Esophagus mucosa (tissue), 1 donor: ENCODE data around the gene PSORS1C2. TPM values are rescaled to one million over a fixed set of nuclear protein-coding genes. Genes with fewer than 3 reads are reported as not detected.

ENCODE experiments used
- ATAC-seq: fragments of 200-7000 bp; cut with Tn5 transposase; one replicate; pipeline ENCODE4 v1.9.1; 2020
- total RNA-seq: library from RNA; stranded (reverse); gene quantifications from one replicate; pipeline ENCODE4 v1.2.4, GENCODE V29; 2023
- donor health status: DM: yes; HTN: yes; CAD: no.

The PSORS1C2 gene
- total RNA-seq, 1 donor from 2014 or later = 0.40 TPM

DNA sequence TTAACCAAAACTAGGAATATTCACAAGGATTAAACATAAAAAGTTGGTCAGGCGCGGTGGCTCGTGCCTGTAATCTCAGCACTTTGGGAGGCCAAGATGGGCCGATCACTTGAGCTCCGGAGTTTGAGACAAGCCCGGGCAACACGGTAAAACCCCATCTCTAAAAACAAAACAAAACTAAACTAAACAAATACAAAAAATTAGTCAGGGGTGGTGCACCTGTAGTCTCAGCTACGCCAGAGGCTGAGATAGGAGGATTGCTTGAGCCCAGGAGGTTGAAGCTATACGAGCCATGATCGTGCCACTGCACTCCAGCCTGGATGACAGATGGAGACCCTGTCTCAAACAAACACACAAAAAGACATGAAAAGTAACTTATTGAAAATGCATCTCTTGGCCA is 3.2 kb downstream of the PSORS1C2 start:
- ATAC-seq = no peak

DNA sequence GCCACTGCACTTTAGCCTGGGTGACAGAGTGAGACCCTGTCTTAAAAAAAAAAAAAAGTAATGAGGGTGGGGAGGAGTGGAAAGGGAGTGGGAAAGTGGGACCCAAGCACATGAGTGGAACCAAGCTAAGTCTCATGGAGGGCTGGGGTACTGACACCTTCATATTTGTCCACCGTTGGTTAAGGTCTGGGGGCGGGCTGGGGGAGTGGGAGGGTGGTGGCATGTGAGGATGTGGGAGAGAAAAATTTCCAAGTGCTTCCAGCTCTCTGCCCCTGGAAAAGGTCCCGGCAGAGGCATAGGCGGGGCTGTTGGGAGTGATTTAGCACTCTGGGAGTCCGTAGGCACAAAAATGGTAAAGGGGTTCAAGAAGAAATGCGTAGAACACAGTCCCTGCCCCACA is 6.1 kb downstream of the PSORS1C2 start:
- no peak for ATAC-seq

DNA sequence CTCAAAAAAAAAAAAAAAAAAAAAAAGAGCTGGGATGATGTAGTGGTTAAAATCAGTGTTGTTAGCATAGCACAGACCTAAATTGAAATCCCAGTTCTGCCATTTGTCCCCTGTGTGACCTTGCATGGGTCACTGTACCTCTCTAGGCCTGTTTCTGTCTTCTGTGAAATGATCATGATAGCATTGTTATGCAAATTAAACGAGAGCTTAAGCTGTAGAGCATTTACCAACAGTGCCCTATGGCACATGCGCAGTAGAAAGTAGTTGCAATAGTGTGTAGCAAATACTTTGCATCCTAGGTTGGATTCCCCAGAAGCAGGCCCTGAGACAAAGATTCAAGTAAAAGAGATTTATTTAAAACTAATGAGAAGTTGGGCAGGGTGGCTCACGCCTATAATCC is 7.3 kb downstream of the PSORS1C2 start:
- ATAC-seq = no peak

DNA sequence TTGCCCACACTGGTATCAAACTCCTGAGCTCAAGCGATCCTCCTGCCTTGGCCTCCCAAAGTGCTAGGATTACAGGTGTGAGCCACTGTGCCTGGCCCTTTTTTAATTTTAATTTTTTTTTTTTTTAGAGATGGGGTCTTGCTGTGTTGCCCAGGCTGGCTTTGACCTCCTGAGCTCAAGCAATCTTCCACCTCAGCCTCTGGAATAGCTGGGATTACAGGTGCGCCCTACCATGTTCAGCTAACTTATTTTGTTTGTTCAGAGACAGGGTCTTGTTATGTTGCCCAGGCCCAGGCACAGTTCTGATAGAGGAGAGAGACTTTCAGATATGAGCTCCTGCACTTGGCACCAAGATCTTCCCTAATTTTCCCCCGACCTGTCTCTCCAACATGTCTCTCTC is 8.1 kb downstream of the PSORS1C2 start:
- ATAC-seq = no peak

DNA sequence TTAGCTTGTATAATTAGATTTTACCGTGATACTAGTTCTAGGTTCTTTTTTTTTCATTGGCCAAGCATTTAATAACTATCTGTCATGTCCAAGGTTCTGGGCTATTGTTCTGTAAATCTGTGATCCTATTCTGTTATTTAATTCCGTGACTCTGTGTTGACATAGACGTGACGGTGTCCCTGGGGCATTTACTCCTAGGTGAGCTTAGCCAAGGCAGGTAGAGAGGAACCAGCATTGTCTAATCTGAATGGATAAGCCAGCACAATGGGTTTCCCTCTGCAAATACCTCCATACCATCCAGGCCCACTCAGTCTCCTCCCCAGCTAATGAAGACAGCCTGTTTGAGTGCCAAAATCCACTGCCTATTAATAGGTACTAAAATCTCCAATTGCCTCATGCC is 9.7 kb downstream of the PSORS1C2 start:
- ATAC-seq = peak; percentile 17

DNA sequence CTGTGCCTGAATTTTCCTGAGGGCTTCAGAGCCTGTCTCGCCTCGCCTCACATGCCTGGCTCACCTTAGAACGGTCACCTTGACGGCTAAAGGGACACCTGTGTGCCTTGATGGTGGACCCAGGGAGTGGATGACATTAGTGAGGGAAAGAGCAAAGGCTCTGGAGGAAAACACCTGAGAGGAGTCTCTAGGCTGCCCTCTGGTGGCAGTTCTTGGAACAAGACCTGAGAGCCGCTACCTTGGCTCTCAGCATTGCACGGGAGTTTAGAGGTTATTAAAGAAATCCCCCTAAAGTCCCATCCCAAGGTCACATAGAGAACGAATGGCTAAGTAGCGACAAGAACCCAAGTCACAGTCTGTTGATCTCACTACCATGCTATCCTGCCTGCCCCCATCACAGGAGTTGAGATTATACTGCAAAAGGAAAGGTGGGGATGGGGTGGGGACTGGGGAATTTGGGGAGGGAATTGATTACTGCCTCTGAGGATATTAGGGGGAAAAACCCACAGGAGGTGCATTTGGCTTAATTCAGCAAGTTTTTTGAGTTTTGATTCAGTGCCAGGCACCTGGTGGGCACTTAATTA is 10.7 kb downstream of the PSORS1C2 start:
- ATAC-seq = peak; percentile 40

DNA sequence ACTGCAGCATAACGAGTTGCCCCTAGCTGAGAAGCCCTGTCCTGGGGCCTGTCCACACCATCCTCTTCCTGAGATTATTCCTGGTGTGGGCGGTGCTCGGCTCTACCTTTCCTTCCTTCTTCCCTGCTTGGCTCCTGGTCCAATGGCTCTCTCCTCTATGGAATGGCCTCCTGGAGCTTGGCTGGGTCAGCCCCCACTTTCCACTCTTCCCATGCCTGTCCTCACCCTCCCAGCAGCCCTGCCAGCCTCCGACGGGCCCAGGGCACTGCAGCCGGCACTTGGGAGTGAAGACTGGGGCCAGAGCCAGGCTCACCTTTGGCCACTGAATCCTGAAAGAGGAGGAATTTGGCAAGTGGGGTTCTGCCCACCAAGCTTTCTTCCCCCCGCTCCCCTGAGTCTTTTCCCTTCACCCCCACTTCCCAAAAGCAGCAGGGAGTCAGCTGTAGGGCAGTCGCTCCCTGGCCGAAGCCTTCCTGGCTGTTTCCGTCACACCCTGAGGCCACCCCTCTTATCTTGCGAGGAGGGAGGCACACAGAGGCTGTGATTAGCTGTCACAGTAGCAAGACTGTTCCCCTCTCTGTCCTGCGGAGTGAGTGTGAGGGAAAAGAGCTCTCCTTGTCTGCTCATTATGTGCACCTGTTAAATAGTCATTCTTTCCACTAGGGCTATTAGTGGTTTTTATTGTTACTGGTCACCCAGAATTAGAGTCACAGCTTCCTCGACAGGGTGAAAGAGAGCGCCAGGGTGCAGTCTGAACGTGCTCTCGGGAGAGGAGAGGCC is 12.3 kb downstream of the PSORS1C2 start:
- no peak for ATAC-seq

DNA sequence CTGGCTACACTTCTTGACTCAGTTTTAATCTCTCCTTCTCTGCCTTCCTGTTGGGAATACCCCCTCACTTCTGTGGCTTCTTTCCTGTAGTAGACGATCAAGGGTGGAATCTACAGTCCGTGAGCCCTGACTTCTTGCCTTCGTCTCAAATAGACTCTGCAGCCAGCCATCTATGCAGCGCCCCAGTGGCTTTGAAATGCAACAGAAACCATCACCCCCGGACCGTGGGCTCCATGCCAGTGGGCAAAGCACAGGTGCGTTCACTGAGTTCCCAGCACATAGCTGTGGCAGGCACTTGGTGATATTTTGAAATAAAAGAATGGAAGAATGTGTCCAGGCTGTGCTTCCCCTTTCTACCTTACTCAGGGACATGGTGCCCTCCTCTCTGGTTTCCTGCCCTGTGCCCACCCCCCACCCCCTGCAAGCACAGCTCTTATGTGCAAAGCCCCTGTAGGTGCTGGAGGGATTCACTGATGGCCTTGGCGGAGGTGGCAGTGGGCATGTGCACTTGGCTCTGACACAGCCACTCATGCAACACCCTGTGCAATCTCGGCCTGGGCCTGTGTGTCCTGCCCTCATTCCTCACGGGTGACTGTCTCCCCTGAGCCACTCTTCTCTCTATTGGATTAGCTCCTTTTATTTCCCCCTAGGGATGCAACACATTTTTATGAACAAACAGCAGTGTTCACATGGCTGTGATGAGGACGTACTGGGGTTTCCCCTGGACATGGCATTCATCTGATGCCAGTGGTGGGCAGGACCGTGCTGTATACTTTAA is 13.1 kb downstream of the PSORS1C2 start:
- ATAC-seq = peak; percentile 80

DNA sequence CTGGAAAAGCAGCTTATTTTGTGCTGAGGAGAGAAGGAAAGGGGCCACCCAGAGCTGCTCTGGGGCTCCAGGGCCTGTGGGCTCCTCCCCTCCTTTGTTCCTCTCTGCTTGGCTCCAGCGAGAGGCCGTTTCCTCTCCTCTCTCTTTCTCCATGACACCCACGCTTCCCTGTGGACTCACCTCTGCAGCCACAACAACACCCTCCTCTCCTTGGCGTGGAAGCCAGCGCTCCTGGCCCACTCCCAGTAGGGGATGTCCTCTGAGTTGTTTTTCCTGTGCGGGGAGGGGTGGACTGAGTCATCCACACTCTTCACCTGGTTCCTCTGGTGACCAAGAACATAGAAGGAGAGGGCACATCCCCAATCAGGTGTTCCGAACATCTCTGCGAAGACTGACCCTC is 13.7 kb downstream of the PSORS1C2 start:
- peak; percentile 81 for ATAC-seq

DNA sequence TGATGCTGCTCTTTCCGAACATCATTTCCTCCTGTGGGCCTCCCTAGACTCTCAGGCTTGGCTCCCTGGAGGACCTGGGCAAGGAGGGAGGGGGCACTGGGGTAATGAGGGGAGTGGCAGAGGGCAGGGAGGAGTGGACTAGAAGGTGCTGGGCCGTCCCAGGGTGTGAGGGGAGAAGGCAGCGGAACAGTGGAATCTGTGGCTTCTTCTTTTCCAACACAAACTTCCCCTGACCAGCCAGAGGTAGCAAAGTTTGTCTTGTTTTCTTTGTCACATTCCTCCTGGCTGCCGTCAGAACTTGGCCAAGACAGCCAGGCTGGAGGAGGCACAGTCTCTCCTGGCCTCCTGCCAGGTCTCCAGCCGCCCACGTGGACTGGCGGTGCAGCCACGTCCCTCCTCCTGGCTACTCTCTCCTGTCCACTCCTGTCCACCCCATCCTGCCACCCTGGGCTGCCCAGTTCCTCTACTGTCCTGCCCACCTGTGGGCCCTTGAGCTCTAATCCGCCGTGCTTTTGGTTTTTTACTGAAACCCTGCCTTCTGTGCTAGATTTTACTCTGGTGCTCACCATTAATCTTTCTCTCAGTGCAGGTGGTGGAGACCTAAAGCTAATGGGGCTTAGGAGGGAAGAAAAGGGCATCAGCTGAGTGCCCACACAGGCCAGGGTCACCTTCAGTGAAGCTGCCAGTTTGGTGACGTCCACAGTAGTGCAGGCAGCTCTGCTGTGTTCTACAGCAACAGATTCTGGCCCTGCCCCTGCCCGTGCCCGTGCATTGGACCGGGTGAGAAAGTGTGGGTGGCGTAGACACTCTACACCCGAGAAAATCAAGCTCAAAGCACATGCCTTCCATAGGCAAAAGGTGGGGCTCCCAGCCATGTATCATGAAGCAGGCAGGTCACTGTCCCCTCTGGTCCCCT is 15.8 kb downstream of the PSORS1C2 start:
- peak; percentile 19 for ATAC-seq

DNA sequence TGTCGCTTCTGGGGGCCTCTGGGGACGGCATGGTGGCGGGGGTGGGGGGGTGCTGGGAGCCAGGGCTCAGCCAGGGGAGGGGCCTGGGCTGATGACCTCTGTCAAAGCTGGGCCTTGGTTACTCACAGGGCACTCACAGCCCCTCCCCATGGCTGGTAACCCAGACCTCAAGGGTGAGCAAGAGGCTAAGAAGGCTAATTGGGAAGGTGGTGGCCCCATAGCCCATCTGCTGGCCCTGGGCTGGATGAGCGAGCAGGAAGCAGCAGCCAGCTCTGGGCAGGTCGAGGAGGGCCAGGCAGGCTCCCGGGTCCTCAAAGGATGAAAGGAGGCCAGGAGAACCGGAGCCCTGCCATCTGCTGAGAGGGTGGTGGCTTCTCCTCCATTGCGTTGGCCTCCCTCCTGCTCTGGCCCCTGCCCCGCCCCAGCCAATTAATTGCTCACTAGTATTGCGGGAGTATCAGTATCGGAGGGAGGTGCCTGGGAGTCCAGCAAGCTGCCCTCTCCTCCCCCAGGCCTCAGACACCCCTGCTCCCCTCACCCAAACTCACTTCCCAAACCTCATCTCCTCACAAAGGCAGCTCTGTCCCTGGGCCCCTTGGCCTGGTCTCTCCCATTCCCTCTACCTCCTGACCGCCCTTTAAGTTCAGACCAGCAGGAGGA is 17.6 kb downstream of the PSORS1C2 start:
- ATAC-seq = no peak

DNA sequence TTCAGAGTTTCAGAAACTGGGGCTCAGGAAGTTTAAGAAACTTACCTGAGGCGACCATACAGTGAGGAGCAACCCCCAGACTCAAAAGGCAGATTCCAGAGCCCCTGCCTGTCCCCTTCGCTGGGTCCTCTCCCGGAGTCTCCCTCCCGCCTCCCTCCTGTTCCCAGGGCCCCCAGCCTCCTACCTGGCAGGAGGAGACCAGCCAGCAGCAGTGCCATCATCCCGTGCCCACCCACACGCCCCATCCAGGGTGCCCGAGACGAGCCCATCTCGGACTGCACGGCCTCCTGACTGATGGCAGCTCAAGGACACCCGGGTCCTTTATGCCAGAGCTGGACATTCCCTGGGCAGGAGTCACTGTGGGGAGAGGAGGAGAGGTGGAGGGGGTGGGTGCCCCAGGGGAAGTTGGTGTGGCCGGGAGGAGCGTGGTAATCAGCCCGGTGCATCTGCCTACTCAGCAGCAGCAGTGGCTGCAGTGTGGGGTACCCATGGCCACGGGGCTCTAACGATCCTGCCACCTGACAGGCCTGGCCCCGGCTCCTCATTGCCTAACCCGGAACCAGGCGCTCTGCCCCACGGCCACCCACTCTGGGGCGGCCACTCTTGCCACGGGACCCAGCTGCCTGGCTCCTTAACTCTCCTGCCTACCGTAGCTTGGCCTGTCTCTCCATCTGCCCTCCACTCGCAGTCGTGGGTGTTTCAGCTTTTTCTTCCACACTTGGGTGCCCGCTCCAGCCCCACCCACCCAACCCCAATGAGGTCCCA is 18.5 kb downstream of the PSORS1C2 start, which contains the start of gene CDSN:
Gene CDSN (minus strand): TSS at position 296 of the 765 bp plus-strand sequence. CDS start 27 bp downstream, at position 269.
- no peak for ATAC-seq

DNA sequence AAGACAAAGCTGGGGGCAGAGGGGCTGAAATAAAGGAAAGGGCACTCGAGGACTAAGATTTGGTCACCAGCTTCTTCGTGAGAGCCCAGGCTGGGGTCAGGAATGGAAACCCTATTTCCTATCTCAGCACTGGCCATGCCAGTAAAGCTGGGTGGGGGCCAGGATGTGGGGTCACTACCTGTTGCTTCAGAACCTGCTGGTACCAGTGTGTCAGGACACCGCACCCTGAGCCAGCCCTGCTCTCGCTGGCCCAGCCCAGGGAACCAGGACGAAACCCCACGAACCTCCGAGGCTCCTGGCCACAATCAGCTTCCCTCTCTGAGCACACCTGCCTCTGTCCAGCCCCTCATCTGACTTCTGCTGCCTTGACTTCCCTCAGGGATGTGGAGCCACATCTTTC is 20.7 kb downstream of the PSORS1C2 start:
- no peak for ATAC-seq

DNA sequence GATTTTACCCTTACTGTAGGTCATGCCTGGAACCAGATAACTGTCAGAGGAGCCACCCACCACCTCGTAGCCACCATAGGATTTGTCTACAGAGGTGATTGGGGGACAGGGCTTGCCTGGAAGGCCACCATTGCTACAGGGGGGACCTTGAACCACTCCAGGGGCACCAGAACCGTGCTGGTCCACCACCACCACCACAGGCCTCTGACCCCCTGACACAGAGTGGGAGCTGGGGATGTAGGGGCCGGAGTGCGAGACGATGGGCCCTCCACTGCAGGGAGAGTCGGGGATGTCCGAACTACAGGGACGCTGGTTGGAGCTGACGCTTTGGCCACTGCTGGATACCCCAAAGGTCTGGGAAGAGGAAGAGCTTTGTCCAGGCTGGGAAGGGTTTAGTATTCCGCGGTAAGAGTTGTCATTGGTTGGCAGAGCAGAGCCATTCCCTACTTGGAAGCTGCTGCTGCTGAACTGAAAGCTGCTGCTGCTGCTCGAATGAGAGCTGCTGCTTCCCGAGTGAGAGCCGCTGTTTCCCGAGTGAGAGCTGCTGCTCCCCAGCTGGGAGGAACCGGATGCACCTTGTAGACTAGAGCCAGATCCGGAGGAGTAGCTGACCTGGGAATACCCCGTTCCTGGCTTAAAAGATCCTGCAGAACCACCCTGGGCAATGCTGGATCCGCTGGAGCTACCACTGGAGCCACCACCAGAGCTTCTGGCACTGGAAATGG is 22.0 kb downstream of the PSORS1C2 start:
- no peak for ATAC-seq

DNA sequence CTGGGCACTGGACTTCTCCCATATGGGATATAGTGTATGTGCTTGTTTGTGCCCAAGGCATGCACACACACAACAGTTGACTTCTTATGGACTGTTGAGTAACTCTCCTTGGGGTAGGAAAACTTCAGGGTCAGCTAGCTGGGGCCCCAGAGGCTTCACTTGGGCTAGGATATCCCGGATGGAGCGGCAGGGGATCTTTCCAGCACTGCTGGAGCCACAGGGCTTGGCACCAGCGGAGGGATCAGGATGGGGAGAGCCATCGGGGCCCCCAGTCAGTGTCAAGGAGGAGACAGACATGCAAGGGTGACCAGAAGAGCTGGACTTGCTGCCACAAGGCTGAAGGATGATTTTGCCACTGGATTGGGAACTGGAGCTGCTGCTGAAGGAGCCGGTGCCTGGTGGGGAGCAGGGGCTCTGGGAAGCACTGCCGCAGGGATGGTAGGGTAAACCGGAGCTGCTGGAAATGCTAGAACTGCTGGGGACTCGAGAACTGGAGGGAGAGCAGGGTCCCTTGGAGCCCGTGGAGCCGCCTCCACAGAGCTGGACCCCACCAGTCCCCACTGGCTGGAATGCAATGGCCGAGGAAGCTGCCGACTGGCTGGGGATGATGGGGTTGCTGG is 22.8 kb downstream of the PSORS1C2 start:
- no peak for ATAC-seq

DNA sequence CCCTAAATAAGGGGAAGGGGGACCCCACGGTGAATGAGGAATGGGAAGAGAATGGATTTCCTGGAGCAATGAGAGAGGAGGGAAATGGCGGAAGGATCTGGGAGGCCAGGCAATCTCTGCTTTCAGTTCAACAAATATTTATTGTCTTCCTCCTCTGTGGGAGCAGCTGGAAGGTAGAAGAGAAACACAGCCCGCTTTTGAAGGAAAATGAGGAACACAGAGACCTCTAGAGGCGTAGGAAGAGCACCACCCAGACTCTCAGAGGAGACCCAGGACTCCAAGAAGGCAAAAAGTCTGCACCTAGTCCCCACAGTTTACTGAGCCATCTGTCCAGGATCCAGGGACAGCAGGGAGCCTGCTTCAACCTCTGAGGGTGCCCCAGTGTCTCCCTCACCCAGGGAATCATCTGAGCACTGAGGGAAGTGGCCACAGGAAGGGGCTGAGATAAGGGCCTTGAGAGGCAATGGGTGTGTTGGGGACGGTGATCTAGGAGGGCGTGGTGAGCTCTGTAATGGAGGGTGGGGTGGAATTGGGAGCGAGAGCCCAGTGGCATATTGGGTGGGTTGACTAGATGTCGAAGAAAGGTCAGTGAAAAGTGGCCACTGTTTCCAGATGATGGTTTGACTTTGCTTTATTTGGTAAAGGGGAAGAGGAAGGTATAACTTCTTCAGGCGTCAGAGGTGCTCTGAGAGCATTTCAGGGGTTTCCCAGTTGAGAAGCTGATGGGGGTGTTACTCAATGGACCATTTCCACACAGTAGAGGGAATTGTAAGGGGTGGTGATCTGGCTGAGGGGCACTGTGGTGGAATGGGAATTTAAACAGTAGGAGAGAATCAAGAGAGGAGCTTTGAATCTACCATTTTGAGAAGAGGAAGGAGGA is 23.7 kb downstream of the PSORS1C2 start:
- ATAC-seq = no peak

DNA sequence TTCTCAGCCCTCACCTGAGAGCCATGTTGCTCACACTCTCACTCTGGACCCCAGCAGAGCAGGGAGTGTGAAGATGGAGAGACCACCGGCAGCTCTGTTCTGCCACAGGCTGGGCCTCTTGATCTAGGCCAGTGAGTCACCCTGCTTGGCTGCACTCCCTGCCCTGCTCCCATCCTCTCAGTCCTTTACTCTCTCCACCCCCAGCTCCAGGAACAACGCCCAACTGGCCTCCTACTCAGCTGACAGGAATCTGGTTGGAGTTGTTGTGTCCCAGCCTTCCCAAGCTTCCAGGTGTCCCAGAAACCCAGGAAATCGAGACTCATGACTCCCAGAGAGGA is 24.4 kb downstream of the PSORS1C2 start, which contains the start of gene PSORS1C1:
Gene PSORS1C1 (plus strand): TSS at position 260 of the 338 bp plus-strand sequence. CDS start 14,833 bp downstream, outside the sequence.
- peak; percentile 80 for ATAC-seq

DNA sequence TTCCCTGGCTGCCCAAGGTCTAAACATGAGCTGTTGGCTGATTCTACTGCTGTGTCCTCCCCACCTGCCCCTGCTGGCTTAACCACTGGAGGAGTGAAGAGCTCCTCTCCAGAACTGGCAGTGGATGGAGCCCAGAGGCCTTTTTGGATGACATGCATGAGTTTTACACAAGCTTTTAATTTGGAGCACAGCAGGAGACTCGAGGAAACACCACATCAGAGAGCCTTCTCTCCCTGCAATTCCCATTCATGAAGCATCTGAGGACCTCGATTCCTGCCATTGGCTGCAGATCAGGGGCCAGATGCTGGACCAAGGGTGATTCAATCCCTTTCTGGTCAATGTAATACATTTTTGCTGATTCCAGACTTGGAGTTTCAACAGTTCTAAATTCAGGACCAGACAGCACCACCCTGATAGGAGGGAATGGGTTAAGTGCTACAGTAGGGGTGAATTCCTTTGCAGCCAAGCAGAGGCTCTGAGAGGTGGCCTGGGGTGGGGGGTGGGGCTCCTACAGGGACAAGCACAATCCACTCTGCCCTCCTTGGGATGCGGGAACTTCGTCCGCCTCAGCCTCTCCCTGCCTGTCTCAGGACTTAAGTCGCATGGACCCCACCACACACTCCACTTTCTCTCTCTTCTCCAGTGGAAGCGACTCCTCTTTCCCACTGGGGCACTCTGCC is 24.9 kb downstream of the PSORS1C2 start:
- no peak for ATAC-seq
